GM21717 (cell line): Measurements from ENCODE around the gene LYPLAL1.
"Not testable (repeated sequence)": the region's sequence is repeated elsewhere in the genome, so short reads cannot be mapped to it uniquely, and the experiment has no call there.

ENCODE experiments used
- ATAC-seq: cut with Tn5 transposase; IDR thresholded peaks from one replicate; pipeline ENCODE4 v1.9.1; 2021; ENCODE audit warnings: mild to moderate bottlenecking, moderate library complexity; ENCODE audit not compliant: unreplicated experiment

LYPLAL1 gene

DNA sequence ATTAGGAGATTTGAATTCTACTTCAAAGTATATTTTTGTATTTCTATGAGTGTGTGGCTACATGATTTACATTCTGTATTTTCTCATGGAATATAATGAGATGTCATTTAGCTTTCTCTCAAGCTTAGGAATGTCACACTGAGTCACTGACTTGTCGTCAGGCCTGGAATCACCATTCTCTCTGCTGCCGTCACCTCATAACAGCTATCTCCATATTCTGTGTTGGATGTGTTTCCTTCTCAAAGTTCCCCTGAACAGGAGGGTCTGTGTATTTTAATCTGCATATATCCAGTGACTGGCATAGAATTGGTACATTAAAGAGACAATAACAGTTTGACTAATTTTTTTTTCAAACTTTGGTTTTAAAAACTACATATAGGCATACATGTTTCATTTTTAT lies 35.9 kb downstream of the LYPLAL1 start:
- ATAC-seq = no peak

DNA sequence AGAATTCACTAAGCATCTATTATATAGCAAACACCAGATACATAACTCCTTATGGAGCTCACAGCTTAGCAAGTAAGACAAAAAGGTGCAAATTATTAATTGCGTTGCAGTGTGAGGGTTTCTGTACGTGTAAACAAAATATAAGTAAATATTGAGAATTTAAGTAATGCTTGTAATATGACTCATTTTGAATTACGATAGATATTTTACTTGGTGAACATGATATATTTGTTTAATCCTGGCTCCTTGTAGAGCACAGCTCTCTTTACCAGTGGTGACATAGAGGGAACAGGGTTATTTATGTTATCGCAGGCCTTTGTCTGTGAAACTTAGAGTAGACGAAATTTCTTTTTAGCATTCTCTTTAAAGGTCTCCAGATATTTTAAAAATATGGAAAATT lies 36.4 kb downstream of the LYPLAL1 start:
- no peak for ATAC-seq

DNA sequence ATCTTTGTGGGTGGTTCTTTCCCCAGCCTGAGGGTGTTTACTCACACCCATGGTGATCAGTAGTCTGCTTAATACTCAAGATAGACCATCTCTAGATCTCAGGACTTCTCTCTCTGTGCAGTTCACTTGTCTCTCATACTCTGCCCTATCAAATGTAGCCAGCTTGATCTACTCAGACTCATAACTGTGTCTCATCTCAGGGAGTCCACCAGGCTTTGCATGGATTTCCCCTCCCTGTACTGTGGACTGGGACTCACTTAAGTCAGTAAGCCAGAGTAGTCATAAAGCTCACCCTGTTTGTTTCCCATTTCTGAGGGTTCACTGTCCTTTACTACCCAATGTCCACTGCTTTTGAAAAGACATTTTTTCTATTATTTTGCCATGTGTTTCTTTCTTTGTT lies 41.8 kb downstream of the LYPLAL1 start:
- peak; percentile 56 for ATAC-seq

DNA sequence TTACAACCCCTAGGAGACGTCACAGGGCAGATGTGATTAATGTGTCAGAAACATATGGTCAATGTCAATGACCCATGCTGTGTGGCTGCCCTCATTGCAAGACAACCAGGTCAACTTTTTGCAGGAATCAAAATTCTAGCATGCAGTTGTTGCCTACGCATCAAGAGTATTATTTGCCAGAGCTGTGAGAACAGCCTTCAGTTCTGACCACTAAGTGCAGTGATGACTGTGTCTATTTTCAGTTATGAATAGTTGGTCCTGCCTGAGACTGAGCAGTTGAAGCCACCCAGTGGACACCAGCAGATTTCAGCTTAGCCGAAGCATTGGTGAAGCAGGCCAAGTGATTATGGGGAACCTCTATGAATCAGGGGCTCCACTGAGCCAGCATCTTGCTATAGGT lies 47.3 kb downstream of the LYPLAL1 start:
- ATAC-seq = peak; percentile 87

DNA sequence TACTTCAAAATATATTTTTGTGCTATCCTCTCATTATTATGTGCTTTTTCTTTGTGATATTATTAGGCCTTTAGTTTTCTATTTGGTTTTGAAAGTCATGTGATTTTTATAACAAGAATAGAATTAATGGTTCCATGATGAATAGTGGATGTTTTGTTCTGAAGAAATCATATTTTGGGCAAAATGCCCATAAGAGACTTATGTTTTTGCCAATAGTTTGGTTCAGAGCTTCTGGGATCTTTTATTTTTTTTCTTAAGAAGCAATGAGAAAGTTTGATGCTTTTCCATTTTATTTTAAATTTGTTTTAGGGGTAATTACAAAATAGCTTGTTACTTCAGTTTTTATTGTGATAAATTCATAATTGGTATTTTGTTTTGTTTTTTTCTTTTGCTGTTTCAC lies 49.8 kb downstream of the LYPLAL1 start:
- no peak for ATAC-seq

DNA sequence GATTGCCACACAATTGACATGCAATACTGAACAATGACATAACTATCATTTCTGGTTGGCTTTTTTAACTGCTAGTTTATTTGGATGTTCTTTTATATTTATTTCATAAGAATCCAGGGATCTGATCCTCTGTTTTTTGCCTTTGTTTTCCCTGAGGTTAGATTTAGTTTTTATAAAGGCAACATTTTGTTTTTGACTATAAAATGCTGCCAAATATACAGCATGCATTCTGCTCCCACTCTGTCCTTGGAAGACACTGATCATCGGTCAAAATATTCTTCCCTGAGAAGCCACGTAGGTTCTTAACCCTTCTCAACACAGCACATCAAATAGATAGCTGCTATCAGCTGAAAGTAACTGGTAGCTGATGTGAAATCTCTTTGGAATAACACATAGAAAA lies 52.5 kb downstream of the LYPLAL1 start:
- no peak for ATAC-seq

DNA sequence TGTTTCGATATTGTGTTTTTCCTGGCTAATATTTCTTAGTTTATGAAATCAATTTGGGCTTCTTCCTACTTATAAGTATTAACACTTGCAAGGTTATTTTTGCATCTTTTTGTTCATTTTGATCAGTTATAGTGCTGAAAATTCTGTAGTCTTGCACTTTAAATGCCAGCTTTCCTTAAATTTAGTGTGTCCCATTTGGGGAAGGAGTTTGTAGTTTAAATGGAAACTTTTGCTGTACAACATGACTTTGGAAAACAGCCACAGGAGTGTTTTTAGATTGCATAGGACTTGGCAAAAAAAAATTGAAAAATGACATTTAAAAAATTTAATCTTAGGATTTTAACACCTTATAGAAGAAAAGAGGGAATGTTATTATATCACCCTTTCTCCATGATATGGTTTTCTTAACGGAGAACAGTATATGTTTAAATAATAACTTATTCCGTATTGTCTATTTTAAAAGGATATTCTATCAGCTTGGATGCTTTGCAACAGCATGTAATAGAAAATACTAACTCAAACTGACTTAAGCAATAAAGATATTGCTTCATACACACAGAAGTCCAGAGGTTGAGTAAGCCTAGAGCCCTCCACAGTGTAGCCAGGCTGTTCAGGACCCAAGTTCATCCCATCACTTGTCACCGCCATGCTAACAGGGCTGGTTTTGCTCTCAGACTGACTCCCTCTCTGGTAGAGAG lies 53.8 kb downstream of the LYPLAL1 start:
- no peak for ATAC-seq

DNA sequence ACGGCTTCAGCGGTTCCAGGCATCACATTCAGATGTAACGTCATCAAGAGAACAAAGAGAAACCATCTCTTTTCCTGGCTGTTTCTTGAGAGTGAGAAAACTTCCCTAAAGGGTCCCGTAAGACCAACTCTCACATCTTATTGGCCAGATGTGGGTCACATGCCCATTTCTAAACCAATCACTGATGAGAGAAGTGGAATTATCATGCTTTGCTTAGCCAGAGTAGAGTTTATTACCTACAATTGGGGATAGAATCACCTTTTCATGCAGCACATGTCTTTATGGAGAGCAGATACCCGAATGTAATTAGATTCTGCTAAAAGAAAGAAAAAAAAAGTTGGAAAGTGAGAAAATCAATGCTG lies 54.4 kb downstream of the LYPLAL1 start:
- ATAC-seq = no peak

DNA sequence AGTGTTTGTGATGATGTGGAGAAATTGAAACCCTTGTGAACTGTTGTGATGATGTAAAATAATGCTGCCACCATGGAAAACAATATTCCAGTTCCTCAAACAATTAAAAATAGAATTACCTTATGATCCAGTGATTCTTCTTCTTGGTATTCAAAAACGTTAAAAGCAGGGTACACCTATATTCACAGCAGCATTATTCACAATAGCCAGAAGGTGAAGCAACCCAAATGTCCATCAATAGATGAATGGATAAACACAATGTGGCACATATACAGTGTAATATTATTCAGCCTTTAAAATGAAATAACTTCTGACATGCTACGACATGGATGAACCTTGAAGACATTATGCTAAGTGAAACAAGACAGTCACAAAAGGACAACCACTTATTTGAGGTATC lies 59.2 kb downstream of the LYPLAL1 start:
- no peak for ATAC-seq

DNA sequence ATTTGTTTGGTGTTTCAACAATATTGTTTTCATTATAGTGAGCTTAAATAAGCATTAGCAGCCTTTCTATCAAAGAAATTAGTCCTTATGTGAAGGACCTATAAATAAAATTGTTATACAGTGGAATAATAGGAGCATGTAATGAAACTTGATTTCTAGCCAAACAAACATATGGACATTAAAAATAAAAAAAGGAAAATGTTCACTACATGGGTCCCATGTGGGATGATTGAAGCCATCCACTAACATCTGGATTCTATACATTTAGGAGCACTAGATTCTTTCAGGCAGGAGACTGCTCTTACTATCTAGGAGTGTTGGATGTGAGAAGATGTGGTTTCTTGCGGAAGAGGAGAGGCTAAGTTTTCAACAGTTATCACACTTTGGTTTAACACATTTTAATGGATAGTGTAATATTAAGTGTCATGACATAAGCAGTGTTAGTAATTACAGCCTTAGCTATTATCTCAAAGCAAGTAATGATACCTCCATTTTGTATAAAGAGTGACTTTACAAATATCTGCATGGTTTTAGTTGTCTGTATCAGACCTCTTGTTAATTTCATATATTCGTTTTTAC lies 62.3 kb downstream of the LYPLAL1 start:
- ATAC-seq = no peak

DNA sequence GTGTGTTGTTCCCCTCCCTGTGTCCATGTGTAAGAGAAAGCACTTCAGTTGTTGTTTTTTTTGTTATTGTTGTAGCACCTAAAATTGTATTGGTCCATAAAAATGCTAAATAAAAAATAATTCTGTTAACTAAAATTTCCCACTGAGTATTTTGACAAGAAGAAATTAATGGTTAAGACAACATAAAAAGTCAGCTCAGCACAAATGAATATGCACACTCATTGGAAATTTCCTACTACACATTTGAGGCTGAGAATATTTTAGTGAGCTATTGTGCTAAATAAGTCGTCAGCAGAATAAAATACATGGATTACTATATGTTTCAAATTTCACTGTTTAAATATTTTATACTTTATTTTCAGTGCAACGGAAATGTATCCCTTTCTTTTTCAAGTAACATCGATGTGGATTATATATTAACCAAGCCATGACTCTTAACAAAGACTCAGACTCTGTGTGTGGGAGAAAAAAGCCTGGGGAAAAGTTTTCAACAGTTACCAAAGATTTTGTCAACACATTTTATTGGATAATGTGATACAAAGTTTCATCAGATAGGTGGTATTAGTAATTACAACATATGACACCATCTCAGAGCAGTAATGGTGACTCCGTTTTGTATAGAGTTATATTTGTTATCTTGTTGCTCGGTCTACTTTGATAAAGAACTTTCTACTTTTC lies 63.4 kb downstream of the LYPLAL1 start:
- ATAC-seq = no peak

DNA sequence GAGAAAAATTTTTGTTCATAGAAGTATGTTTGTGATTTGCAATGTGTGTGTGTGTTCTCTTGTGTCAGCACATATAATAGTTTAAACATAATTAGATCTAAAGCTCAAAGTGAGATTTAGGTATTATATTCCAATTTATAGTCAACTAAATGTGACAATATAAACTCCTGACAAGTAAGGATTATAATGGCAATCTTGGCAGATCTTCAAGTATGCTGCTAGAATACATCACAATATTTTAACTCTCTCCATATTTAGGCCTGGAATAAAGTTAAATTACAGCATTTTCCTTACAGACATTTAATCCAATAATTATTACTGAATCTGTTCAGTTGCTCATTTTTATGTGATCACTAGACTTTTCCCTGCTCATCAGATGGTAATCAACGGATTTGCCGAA lies 65.8 kb downstream of the LYPLAL1 start:
- no peak for ATAC-seq

DNA sequence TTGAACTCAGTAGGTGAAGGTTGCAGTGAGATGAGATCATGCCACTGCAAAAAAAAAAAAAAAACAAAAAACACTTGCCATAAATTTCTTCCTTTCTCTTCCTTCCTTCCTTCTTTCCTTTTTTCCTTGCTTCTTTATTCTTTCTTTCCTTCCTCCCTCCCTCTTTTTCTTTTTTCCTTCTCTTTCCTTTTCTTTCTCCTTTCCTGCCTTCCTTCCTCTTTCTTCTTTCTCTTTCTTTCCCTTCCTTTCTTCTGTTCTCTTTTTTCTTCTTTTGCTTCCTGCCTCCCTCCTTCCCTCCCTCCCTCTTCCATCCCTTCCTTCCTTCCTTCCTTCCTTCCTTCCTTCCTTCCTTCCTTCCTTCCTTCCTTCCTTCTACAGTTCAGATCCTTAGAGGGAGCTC lies 71.2 kb downstream of the LYPLAL1 start:
- ATAC-seq = no peak

DNA sequence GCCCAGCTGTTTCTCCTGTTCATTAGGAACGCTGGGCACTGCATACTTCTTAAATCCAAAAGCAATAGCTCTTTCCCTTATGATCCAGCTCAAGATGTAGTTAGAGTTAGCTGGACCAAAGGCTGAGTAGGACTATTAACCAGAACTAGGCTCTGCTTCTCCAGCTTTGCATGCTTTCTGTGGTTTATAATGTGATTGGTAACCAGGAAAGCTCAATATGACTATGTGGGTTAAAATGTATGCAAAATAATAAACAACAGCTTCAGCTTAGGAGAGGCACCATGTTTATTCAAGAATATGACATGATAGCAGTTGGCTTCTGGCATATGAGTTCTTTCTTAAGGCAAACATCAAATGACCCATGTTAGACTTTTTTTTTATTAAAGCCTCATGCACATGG lies 73.8 kb downstream of the LYPLAL1 start:
- ATAC-seq = no peak

DNA sequence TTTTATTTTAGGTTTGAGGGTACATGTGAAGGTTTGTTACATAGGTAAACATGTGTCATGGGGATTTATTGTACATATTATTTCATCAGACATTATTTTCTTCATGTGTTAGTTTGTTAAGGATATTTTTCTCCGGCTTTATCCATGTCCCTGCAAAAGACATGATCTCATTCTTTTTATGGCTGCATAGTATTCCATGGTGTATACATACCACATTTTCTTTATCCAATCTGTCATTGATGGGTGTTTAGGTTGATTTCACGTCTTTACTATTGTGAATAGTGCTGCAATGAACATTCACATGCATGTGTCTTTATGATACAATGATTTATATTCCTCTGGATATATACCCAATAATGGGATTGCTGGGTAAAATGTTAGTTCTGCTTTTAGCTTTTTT lies 76.8 kb downstream of the LYPLAL1 start:
- not testable (repeated sequence) for ATAC-seq

DNA sequence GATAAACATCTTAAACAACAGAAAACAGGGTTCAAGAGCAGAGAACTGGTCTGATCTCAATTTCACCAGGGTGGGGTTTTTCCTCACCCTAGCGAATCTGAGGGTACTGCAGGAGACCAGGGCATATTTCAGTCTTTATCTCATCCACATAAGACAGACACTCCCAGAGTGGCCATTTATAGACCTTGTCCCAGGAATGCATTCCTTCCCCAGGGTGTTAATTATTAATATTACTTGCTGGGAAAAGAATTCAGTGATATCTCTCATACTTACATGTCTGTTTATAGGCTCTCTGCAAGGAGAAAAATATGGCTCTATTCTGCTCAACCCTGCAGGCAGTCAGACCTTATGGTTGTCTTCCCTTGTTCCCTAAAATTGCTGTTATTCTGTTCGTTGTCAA lies 84.1 kb downstream of the LYPLAL1 start:
- ATAC-seq = no peak

DNA sequence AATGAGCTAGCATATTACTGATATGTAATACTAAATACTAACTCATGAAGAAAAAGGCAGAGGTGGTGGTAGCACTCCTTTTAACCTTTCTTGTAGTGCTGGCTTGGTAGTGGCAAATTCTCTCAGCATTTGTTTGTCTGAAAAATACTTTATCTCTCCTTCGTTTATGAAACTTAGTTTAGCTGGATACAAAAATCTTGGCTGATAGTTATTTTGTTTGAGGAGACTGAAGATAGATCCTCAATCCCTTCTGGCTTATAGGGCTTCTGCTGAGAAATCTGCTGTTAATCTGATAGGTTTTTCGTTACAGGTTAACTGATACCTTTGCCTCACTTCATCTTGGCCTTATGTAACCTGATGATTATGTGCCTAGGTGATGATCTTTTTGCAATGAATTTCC lies 87.8 kb downstream of the LYPLAL1 start:
- ATAC-seq = no peak
